Retina (tissue), 1 donor: ENCODE data around the gene CDH26.
A peak's percentile ranks its signal among the peaks of the same experiment; 100 is the strongest.

Experiments
- DNase-seq: peaks from one replicate; pipeline ENCODE4 v3.0.0-alpha.2; 2016

CDH26 gene

DNA sequence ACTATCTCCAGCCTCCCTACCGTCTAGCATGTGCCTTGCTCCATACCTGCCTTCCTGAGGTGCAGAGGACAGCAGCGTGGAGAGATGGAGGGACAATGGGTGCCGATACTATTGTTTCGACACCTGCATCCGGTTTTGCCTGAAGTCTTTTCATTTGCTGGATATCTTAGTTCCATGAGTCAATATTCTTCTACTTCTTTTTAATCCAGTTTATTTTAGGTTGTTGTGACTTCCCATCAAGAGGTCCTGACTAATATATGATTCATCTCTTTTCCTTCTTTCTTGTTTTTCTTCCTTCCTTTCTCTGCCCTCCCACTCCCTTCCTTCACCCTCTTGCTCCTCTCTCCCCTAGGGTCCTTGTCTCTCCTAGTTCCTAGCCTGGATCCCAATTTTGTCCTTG is 91.4 kb downstream of the CDH26 start:
- no peak for DNase-seq

DNA sequence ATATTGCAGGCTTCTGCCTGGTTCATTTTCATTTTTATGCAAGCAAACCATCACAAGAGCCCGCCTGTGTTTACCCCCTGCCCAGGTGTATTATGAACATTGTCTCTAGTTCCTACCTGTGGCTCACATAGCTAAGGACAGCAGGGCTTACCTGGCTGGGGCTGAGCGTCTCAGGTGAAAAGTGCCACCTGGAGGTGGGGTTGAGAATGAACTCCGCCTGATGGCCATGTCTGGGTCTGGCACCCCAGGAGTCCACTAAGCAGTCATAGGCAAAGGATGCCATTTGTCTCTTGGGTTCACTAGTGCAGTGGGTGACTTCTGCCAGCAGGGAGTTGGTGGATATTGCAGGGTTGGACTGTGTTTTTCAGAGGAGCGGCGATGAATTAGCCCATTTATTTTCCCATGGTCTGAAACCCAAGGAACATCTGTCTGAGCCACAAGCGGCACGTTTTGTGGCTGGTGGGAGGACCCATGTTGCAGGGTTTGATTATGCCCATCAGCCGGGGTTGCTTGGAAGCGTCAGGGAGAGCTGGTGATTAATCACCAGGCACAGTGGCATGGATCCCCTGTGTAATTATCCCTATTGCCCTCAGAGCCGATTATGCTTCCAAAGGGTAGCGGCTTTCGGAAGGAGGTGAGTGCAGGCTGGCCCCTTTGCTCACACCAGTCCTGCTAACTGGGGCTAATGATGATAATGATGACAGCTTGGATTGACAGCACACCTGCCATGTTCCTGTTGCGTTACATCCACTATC is 92.1 kb downstream of the CDH26 start:
- DNase-seq = no peak

DNA sequence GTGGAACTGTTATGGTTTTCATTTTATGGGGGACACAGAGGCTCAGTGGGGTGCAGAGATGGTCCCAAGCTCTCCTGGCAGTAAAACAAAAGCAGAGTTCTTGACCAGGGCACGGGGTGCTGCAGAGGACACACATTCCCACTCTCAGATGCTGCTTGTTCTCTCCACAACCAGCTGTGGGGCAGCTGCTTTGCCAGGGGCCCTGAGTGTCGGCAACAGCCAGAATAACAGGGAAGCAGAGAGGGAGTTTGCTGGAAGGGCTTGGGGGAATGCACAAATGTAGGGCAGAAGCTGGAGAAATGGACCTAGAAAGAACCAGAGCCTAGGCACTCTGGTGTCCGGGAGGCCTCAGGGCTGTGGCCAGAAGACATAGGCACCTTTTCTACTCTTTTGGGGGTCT is 93.7 kb downstream of the CDH26 start:
- DNase-seq = no peak

DNA sequence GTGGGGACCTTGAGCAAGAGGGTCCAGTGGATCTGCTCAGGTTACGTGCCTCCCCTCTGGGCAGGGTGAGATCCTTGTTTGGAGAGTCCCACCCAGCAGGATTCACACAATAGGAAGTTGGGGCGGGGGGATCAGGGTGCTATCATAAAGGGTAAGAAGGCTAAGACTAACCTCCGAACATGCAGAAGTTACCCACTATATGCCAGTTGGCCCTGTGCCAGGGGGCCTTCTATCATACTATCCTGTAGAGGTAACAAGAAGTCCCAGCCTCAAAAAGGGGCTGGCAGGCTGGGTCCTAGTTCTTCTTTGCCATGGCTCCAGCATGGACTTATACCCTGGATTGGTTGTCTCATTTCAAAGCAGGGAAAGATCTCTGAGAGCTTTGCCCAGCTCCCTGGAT is 94.1 kb downstream of the CDH26 start:
- DNase-seq = no peak

DNA sequence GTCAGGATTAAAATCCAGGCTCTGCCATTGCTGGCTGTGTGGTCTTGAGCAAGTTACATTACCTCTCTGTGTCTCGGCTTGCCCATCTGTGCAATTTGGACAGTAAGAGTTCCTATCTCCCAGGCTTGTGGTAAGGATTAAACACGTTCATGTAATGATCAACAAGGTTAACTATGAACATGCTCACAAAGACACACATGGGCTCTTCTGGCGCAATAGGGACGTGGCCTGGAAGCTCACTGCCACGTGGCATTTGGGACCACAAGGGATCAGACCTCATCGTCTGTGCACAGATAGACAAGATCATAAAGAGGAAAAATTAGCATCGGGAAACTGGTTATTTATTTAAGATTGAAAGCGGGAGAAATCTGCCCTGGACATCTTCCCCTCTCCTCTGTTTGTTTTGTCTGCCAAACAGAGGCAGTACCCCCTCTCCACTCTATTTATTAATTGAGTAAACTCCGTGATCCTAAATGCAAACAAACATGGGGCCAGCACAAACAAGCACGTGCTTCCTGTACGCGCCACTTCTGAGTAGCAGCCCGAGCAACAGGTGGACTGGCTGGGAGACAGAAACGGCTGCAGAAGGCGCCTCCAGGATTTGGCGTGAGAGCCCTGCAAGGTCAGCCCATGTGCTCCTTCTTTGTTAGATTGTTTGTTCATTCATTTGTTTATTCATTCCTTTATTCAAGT is 95.0 kb downstream of the CDH26 start:
- no peak for DNase-seq

DNA sequence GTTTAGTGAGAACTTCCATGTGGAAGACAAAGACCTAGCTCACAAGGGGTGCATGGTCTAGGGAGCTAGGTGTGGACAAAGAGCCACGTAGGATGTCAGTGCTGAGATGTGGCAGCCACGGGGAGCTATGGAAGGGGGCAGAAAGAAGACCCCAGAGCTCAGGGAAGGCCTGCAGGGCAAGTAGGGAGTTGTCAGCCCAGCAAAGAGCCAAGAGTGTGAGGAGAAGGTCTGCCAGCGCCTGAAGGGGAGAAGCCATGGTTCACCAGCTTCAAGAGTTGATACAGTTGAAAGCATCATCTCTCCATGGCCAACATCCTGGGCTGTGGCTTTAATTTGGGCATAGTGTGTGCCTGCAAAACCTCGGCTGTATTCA is 95.6 kb downstream of the CDH26 start:
- no peak for DNase-seq

DNA sequence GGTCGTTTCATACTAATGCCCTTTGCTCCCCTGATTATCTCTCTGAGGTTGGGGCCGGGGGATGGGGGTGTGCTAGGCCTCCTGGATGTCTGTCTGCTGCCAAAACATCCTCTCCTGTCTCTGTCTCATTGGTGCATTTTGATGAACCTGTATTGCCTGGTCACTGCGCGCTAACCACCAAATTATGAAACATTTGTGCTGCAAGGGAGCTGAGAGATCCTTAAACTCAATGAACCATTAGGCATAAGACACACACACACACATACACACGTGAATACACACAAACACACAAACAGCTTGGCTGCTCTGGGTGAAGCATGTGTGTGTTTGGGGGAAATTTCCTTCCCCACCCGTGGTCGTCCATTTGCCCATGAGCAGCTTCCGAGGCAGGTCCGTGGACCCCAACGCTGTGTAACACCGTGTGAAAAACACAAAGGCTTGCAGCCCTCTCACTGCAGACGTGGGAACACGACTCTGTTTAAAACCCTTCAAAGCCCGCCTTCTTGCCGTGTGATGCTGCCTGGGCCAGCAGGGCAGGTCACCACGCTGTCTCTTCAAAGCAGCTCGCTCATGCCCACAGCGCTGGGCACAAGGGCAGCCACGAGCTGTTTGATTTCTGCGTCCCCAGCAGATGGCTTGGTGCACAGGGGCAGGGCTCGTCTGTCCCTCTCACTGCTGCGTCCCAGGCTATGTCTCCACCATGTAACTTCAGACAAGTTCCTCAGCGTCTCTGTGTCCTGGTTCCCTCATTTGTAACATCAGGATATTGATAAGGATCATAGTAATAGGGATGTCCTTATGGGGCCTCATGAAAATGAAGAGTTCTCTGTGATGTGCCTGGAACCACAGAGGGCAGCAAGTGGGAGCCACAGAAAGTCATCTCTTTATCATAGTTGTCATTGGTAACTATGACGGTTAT is 96.8 kb downstream of the CDH26 start:
- DNase-seq = no peak

DNA sequence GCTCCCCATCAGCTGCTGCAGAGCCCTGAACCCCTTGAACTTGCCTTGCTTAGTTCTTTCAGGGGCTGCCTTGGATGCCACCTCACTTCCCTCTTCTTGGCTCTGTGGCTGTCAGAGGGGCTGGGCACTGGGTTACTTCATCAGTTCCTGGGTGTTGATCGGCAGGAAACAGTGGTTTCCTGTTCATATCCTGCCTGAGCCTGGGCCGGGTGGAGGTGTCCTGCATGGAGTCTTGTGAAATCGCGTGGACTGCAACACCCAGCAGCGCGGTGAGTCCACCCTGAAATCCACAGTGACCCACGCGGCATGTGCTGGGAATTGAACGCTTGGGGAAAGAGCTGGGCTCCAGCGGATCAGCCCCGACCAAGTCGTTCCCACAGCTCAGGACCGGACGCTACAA is 97.5 kb downstream of the CDH26 start:
- DNase-seq = no peak

DNA sequence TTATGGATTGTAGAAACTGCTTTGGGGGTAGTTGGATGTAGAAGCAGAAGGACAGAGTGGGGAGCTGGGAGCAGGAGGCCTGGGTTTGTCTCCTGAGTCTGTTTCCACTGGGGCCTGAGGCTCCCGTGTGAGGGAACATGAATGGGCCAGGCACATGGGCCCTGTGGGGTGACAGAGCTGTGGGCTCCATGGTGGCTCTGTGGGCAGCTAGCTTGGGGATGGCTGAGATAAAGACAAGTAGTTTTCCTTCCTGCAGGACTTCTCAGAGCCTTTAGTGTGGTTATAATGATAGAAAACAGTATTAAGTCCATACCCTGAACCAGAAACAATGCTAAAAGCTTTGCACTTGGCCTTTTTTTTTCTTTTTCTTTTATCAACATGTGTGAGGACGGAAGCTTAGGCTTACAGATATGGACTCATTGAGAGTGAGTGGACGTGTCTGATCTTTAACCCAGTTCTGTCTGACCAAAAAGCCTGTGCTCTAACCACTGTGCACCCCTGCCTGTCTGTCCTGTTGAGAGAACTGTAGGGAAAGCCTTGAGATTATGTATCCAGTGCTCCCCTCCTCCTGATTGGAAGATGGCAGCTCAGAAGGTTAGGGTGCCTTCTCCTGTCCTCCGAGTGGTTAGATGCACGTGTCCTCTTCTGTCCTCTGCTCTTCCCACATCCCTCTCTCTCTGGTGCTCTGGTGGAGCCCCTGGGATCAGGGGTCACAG is 98.3 kb downstream of the CDH26 start:
- no peak for DNase-seq

DNA sequence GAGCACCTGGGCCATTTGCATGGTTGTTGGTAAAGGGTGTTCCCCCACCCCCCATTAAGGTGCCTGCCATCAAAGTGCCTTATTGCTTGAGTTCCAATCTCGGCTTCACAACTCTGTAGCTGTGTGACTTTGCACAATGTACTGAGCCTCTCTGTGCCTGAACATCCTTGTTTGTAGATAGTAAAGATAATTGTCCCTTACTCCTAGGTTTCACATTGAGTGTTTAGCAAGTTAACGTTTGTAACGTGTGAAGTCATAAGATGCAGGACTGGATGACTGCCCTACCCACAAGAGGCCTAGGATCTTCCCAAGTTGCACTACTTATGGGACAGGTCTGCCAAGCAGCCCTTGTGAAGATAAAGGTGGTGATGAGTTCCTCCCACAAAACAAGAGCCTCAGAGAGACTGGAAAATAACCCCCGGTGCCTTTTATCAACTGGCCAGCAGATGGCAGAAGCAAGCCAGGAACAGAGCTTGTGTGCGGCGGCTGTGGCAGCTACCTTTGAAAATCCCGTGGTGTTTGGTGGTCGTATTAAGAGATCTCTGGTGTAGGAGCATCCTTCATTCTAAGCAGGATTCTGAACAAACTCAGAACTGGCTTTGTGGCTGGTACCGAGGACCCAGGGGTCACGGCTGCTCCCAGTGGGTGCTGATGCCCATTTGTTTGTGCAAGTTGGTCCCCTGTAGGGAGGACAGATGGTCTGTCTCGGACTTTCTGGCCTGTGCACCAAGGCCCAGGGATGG is 99.1 kb downstream of the CDH26 start:
- DNase-seq = peak; percentile 86

DNA sequence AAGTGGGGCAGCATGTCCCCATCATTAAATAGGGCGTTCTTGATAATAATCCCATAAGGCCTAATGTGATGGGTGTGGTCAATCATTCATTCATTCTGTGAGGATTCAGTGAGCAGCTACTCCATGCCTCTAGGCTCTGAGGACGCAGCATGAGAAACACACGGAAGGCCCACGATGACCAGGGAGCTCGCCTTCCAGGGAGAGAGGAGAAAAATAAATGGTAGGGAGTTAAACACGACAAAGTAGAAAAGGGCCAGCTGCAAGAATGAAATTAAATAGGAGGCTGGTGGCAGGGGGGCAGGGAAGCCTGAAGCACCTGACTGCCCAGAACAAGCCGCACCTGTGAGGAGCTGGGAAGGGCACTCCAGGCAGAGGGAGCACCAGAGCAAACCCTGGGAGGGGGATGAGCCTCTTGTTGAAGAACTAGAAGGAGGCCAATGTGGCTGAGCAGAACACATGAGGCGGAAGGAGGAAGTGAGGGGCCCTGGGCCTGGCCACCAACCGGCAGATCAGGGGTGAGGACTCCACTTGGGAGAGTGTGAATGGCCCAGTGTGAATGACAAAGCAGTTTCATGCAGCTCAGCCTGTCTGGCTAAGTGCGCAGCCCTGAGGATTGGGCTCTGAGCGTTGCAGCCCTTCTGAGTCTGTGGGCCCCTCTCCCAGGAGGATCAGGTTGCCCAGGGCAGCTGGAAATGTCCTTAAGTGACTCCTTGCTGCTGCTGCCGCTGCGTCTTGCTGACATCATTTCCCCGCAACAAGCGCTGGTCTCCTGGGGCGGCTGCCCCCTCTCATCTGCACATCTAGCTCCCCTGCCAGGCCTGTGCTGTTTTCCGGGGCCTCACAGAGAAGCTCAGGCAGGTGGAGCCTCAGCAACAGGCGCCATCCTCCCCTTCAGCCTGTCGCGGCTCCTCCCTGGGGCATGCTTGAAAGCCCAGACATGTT is 99.9 kb downstream of the CDH26 start:
- peak; percentile 75 for DNase-seq

DNA sequence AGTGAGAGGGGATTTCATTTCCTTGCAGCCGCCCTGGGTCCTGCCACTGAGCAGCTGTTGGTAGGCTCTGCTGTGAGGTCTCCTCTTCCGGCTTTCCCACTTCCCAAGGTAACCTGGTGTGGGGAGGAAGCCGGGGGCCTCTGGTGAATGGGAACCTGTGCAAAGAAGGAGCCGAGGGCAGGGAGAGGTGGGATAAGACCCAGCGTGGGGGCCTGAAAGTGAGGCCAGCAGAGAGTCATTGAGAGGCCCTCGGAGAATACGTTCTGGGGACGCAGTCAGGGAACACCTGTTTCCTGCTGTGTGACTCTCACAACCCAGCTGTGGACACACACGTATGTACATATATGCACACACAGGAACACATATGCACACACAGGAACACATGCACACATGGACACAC is 100.7 kb downstream of the CDH26 start:
- no peak for DNase-seq

DNA sequence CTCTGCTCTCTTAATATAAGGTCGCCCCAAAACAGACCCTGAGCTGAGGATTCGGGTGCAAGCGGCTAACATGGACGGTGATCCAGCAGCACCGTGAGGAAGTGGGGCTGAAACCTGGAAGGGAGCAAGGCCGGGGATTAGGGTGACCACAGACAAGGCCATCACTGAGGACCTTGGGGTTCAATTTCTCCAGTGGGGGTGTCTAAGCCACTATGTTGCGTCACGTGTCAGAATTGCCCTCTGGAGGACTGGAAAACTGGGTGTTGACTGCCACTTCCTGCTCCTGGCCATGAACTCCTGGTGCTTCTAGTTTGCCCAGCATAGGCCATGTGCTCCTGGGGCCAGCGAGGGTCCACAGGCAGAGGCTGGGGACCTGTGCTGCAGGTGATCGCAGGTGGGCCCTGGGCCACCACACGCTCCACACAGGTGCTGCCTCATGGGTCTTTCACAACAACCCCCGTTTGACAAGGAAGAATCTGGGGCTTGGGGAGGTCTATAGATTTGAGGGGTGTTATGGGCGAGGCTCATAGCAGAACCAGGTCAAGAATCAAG is 101.9 kb downstream of the CDH26 start:
- no peak for DNase-seq

DNA sequence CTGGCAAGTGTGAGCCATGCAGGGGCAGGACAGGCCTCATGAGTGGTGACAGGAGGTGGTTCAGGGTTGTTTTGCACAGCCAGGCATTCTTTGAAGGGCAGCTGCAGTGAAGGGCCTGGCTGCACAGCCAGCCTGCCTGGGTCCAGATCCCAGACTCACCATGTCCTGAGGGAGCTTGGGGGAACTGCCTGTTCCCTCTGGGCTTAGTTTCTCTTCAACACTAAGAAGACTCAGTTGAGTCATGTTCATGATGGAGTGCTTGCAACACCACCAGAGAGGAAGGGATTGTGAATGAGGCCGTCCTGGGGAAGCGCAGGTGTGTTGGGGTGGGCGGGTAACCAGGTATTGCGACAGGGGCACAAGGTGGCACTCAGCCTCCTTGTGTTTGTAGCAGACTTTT is 102.4 kb downstream of the CDH26 start:
- DNase-seq = no peak

DNA sequence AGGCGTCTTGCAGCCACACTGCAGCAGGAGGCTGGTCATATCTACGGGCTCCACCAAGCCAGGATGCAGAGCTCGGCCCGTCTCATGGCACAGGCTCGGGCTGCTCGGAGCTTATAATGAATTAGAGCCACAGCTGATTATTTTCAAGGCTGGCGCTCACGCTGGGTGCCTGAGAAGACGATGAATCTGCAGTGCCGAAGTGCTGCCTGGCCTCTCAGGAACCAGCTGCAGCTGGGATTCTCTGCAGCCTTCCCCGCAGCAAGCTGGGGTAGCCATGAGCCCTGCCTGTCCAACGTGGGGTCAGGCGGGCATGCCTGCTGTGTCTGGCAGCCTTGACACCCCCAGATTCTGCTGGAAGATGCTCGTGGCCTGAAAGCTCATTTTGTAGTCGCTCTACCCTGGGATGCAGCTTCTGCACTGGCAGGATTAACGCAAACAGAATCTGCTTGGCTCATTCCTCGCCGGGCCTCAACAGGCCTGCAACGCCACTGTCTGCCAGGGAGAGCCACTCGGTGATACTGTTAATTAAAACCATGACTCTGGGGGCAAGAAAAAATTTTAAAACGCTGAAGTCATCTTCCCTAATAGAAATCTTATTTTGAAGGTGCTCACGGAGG is 104.3 kb downstream of the CDH26 start:
- peak; percentile 68 for DNase-seq

DNA sequence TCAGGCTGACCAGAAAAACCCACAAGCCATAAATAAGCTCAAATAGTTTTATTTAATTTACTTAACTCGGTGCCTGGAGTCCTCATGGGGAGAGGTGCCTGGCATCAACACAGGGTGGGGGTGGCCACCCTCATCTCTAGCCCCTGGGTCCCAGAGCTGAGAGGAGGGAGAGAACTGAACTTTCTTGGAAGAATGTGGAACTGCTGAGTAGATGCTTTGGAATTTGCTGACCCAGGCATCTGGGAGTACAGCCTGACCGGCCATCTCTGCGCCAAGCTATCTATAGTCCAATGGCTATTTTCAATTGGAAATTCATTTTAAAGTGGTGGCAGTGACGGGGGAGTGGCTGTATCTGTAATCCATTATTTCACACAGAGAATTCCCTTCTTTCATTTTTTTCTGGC is 104.8 kb downstream of the CDH26 start:
- DNase-seq = no peak

DNA sequence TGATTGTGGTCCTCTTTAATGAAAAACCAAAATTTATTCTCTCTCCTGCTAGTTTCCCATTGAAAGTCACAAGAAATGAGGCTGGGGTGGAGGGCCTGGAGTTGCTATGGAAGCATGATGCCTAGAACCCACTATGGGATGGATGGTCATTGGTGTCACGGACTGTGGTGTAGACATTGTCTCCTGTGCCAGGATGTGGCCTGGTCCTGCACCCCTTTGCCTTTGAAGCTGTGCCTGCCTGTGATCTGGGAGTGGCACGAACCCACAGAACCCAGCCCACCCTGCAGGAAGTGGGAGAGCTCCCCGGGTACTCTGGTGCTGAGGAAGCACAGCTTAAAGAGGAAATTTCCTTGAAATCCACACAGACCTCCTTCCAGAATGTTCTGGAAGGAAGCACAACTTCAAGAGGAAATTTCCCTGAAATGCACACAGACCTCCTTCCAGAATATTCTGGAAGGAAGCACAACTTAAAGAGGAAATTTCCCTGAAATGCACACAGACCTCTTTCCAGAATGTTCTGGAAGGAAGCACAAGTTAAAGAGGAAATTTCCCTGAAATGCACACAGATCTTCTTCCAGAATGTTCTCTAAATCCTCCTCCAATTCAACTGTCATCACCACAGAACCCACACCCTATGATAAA is 105.6 kb downstream of the CDH26 start:
- no peak for DNase-seq
